GM18858 (cell line): Measurements from ENCODE around the gene PURB.
"Not testable (repeated sequence)": the region's sequence is repeated elsewhere in the genome, so short reads cannot be mapped to it uniquely, and the experiment has no call there.

Experiments
- ATAC-seq: cut with Tn5 transposase; IDR thresholded peaks from one replicate; pipeline ENCODE4 v1.9.1; 2021; ENCODE audit not compliant: unreplicated experiment

The PURB gene

DNA sequence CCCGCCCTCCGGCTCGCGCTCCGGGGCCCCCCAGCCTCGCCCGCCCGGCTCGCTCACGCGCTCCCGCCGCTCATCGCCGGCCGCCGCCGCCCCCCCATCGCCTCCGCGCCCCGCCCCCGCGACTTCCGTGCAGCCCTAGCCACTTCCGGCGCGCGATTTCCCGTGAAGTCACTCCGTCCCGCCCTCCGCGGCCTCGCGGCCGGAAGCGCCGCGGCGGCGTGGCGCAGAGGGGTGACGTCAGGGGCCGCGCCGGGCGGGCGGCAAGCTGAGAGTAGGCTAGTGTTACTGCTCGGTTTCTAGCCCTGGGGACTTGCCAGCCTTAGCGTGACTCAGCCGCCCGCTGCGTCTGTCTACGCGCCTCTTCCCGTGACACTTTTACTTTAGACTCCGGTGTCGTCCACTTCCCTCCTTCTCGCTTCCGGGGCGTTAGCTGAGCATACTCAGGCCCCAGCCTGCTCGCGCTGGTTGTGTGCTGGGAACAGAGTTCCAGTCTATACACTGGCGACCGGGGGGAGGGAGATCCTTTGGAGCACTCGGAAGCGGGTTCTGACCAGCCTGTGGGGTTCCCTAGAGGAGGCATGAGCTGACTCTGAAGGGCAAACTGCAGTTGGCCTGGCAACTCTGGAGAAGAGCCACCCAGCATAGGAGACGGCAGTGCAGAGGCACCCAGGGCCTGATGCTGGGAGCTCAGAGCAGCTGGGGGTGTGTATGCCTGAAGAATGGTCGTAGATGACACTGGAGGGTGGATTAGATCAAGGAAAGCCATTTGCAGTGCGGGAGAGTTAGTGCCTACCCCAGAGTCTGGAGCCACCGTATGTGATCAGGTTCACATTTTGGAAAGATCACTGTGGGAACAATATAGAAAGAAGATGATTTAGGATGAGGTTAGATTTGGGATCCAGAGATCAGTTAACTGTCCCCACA is at the start of gene PURB:
Gene PURB (minus strand): TSS at position 137 of the 924 bp plus-strand sequence. CDS start 182 bp downstream, outside the sequence.
- peak; percentile 84 for ATAC-seq

GRCh38 chr7:44935016-44935415 is 49.7 kb upstream of the PURB start:
- ATAC-seq, result no peak

- ATAC-seq, result not testable (repeated sequence)
Measured at GRCh38 chr7:44934510-44934909, 49.2 kb upstream of the PURB start.

DNA sequence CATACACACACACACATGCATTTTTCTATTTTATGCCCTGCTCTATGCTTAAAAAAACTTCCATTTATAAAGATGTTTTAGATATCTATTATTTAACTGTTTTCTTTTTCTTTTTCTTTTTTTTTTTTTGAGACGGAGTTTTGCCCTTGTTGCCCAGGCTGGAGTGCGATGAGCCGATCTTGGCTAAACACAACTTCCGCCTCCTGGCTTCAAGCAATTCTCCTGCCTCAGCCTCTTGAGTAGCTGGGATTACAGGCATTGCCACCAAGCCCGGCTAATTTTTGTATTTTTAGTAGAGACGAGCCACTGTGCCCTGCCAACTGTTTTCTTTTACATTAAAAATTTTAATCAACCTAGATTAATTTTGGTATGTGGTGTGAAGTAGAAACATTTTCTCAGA is 45.6 kb upstream of the PURB start:
- no peak for ATAC-seq

GRCh38 chr7:44922351-44922694 is 37.0 kb upstream of the PURB start:
- no peak for ATAC-seq

DNA sequence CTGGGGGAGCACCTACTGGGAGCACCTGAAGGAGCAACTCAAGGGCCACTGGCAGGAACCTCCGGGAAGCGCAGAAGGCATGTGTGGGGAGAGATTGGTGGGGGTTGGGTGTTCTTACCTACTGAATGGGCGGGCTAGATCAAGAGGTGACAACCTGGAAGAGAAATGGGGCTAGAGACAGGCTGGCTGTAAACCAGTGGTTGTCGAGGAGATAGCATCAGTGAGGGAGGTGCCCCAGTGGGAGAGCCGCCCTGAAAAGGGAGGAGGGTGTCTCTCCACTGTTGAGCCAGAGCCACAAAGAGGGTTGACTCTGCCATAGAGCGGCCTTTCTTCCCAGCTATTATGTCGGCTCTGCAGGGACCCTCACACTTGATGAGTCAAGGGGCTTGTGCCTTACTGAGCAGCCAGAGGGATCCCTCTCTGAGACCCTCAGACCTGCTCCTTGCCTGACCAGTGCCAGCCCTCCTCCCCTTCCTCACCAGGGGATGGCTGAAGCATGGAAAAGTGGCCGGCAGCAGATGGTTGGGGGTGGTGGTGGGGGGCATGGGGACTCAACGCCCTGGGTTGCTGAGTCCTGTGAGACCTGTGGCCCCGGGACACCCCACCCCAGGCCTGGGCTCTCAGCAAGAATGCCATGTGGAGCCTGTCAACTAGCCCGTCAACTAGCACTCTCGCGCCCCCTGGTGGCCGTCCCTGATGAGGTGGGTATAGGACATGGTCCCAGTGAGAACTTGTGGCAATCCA is 36.4 kb upstream of the PURB start:
- peak; percentile 51 for ATAC-seq

- ATAC-seq, result no peak
Measured at GRCh38 chr7:44920119-44920518, 34.8 kb upstream of the PURB start.

- ATAC-seq, result no peak
Measured at GRCh38 chr7:44918029-44918428, 32.7 kb upstream of the PURB start.

- ATAC-seq, result no peak
Measured at GRCh38 chr7:44917465-44917864, 32.1 kb upstream of the PURB start.

GRCh38 chr7:44914992-44915607 is 29.8 kb upstream of the PURB start:
- ATAC-seq, result no peak

- ATAC-seq, result no peak
Measured at GRCh38 chr7:44912775-44913347, 27.5 kb upstream of the PURB start.

- no peak for ATAC-seq
Measured at GRCh38 chr7:44911911-44912310, 26.6 kb upstream of the PURB start.

- no peak for ATAC-seq
Measured at GRCh38 chr7:44909596-44910389, 24.5 kb upstream of the PURB start.

GRCh38 chr7:44906965-44907364 is 21.6 kb upstream of the PURB start:
- ATAC-seq, result no peak

GRCh38 chr7:44905002-44905635 is 19.8 kb upstream of the PURB start:
- no peak for ATAC-seq

- no peak for ATAC-seq
Measured at GRCh38 chr7:44899443-44899842, 14.1 kb upstream of the PURB start.

DNA sequence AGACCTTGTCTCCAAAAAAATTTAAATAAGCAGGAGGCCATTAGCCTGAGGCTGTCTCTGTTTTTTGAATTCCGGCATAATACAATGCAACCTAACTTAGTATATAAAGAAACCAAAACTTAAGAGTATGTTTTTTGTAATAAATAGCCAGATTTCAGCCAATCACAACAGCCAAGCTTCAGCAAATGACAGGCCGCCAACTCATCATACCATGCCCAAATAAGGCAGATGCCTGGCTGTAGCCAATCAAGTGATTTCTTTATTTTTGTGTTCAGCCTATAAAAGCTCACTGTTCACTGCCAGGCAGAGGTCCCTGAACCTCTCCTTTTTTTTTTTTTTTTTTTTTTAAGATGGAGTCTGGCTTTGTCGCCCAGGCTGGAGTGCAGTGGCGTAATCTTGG is 12.7 kb upstream of the PURB start:
- no peak for ATAC-seq

GRCh38 chr7:44897309-44897708 is 12.0 kb upstream of the PURB start:
- ATAC-seq, result no peak

- no peak for ATAC-seq
Measured at GRCh38 chr7:44894888-44895580, 9.7 kb upstream of the PURB start.
